Measurements from ENCODE around the gene TBC1D17. TPM values are rescaled to one million over a fixed set of nuclear protein-coding genes. Genes with fewer than 3 reads are reported as not detected.

TBC1D17 gene
- total RNA-seq, 1 experiment from 2014 or later: 62.3 TPM

DNA sequence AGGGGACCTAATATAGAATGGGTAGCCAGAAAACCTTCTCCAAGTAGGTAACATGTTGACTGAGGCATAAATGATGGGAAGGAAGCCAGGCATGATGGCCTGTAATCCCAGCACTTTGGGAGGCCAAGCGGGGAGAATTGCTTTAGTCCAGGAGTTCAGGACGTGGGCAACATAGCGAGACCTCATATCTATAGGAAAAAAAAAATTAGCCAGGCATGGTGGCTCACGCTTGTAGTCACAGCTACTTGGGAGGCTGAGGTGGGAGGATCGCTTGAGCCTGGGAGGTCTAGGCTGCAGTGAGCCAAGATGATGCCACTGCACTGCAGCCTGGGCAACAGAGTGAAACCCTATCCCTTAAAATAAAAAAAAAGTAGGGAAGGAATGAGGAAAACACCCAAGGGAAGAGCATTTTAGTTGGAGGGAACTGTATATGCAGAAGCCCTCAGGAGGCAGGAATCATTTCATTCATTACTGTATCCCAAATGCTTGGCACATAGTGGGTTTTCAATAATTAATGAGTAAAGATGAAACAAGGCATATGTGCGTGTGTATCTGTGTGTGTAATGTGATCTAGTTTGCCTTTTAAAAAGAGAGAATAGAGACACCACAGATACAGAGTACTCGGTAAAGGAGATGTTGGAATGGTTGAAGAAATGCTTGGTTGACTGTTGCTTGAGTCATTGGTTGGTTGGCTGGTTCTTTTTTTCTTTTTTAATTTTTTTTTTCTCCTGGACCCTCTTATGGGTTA is 54.0 kb downstream of the TBC1D17 start:
- H3K4me2 ChIP-seq: no peak overlapping the region
- TF ChIP-seq, protein P1, sequence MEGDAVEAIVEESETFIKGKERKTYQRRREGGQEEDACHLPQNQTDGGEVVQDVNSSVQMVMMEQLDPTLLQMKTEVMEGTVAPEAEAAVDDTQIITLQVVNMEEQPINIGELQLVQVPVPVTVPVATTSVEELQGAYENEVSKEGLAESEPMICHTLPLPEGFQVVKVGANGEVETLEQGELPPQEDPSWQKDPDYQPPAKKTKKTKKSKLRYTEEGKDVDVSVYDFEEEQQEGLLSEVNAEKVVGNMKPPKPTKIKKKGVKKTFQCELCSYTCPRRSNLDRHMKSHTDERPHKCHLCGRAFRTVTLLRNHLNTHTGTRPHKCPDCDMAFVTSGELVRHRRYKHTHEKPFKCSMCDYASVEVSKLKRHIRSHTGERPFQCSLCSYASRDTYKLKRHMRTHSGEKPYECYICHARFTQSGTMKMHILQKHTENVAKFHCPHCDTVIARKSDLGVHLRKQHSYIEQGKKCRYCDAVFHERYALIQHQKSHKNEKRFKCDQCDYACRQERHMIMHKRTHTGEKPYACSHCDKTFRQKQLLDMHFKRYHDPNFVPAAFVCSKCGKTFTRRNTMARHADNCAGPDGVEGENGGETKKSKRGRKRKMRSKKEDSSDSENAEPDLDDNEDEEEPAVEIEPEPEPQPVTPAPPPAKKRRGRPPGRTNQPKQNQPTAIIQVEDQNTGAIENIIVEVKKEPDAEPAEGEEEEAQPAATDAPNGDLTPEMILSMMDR (conservative IDR thresholded peaks at IDR 0.05): no peak
- TF ChIP-seq EZH2 (IDR thresholded peaks at IDR 0.05; ENCODE audit: low read depth): no peak

DNA sequence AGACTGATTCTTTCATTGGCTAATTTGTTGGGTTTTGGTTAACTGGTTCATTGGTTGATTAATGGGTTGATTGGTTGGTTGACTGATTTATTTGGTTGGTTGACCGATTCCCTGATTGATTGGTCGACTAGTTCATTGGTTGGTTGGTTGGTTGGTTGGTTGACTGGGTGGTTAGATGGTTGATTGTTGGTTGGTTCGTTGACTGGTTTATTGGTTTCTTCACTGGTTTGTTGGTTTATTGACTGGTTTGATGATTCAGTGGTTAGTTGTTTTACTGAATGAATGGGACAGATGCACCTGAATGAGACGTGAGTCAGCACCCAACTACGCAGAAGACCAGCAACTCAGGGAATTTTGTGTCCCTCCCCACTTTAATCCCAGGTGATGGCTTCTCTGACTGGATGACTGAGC is 54.5 kb downstream of the TBC1D17 start:
- H3K9me2 ChIP-seq (ENCODE audit: insufficient read depth): no peaks in the 10 kb centered on the region
- peaks cover 22% of the 10 kb centered on the region for H3K79me2 ChIP-seq (ENCODE audit: low read depth)
- H3K4me3 ChIP-seq: no peak overlapping the region
- H3F3A ChIP-seq (ENCODE audit: insufficient read depth, low read depth): peaks cover 24% of the 10 kb centered on the region; the same call in 1 of the 2 replicates
- no peak for TF ChIP-seq EZH2 (IDR thresholded peaks at IDR 0.05; ENCODE audit: low read depth)
- TF ChIP-seq, protein P1 (conservative IDR thresholded peaks at IDR 0.05): no peak
- intact Hi-C loops (cut with micrococcal nuclease; ENCODE audit: unreplicated experiment): no loop called here
- H3K4me1 ChIP-seq (replicated peaks; ENCODE audit: insufficient read depth): peaks cover 17% of the 10 kb centered on the region
- peak overlapping the region; percentile 23; the same call in 1 of the 2 replicates for H3K27ac ChIP-seq
- H3K36me3 ChIP-seq (ENCODE audit: low read depth): peaks cover 17% of the 10 kb centered on the region; the same call in 1 of the 2 replicates
- no peak overlapping the region for H3K4me2 ChIP-seq
- no peak overlapping the region for H2AFZ ChIP-seq
- BruUV-seq (replicated peaks): no TSS peak
- CTCF ChIA-PET: no interaction called here
- no peaks in the 10 kb centered on the region for H3K27me3 ChIP-seq (ENCODE audit: insufficient read depth, low read depth)
- H4K20me1 ChIP-seq (ENCODE audit: insufficient read depth): peaks cover 14% of the 10 kb centered on the region
- no peaks in the 10 kb centered on the region for H3K9me3 ChIP-seq (ENCODE audit: insufficient read depth, low read depth)
- peak in 1 of 2 experiments; percentile 75 for DNase-seq
- POLR2A ChIA-PET (ENCODE audit: unreplicated experiment): no interaction called here

More for the DNA sequence above, 54.0 kb downstream of the TBC1D17 start:
- TSS peak; percentile 14 for BruUV-seq (replicated peaks)
- no peaks in the 10 kb centered on the region for H3K9me2 ChIP-seq (ENCODE audit: insufficient read depth)
- no peaks in the 10 kb centered on the region for H3K9me3 ChIP-seq (ENCODE audit: insufficient read depth, low read depth)
- peaks cover 18% of the 10 kb centered on the region for H3K4me1 ChIP-seq (replicated peaks; ENCODE audit: insufficient read depth)
- H3K79me2 ChIP-seq (ENCODE audit: low read depth): peaks cover 28% of the 10 kb centered on the region
- no peak overlapping the region for H2AFZ ChIP-seq
- no peak overlapping the region for H3K4me3 ChIP-seq
- H4K20me1 ChIP-seq (ENCODE audit: insufficient read depth): peaks cover 16% of the 10 kb centered on the region
- intact Hi-C loops (cut with micrococcal nuclease; ENCODE audit: unreplicated experiment): no loop called here
- peaks cover 23% of the 10 kb centered on the region; the same call in 1 of the 2 replicates for H3K36me3 ChIP-seq (ENCODE audit: low read depth)
- H3F3A ChIP-seq (ENCODE audit: insufficient read depth, low read depth): peaks cover 24% of the 10 kb centered on the region; the same call in 1 of the 2 replicates
- ChIA-PET CTCF (no interaction called here), POLR2A (ENCODE audit: unreplicated experiment) (no interaction called here)
- H3K27ac ChIP-seq: peak overlapping the region; percentile 23; the same call in 1 of the 2 replicates
- no peak for DNase-seq
- H3K27me3 ChIP-seq (ENCODE audit: insufficient read depth, low read depth): no peaks in the 10 kb centered on the region

DNA sequence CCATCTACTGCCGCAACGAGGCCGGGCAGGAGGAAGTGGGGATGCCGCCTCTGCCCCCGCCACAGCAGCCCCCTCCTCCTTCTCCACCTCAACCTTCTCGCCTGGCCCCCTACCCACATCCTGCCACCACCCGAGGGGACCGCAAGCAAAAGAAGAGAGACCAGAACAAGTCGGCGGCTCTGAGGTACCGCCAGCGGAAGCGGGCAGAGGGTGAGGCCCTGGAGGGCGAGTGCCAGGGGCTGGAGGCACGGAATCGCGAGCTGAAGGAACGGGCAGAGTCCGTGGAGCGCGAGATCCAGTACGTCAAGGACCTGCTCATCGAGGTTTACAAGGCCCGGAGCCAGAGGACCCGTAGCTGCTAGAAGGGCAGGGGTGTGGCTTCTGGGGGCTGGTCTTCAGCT is 55.2 kb downstream of the TBC1D17 start:
- Histone ChIP-seq H3K9me2 (ENCODE audit: insufficient read depth) (no peaks in the 10 kb centered on the region), H3K36me3 (ENCODE audit: low read depth) (peaks cover 10% of the 10 kb centered on the region; the same call in 1 of the 2 replicates), H3K4me1 (replicated peaks; ENCODE audit: insufficient read depth) (peaks cover 10% of the 10 kb centered on the region), H3F3A (ENCODE audit: insufficient read depth, low read depth) (peaks cover 24% of the 10 kb centered on the region; the same call in 1 of the 2 replicates), H3K27ac (no peak overlapping the region), H4K20me1 (ENCODE audit: insufficient read depth) (peaks cover 12% of the 10 kb centered on the region), H3K4me2 (no peak overlapping the region), H3K79me2 (ENCODE audit: low read depth) (peaks cover 15% of the 10 kb centered on the region), H3K27me3 (ENCODE audit: insufficient read depth, low read depth) (no peaks in the 10 kb centered on the region), H3K9me3 (ENCODE audit: insufficient read depth, low read depth) (no peaks in the 10 kb centered on the region), H3K4me3 (no peak overlapping the region), H2AFZ (no peak overlapping the region)
- DNase-seq: no peak
- no TSS peak for BruUV-seq (replicated peaks)
- ChIA-PET CTCF (no interaction called here), POLR2A (ENCODE audit: unreplicated experiment) (no interaction called here)
- no peak for TF ChIP-seq EZH2 (IDR thresholded peaks at IDR 0.05; ENCODE audit: low read depth)
- TF ChIP-seq, protein P1 (conservative IDR thresholded peaks at IDR 0.05): no peak
- intact Hi-C loops (cut with micrococcal nuclease; ENCODE audit: unreplicated experiment): no loop called here
